Measurements from ENCODE around the gene APAF1.
"Not testable (repeated sequence)": the region's sequence is repeated elsewhere in the genome, so short reads cannot be mapped to it uniquely, and the experiment has no call there.

Gene APAF1

GRCh38 chr12:98597313-98597712, 47.8 kb upstream of the APAF1 start:
- H3K4me1 ChIP-seq (ENCODE audit: control insufficient read depth, insufficient read depth, low read length); H3K9me3 ChIP-seq (ENCODE audit: control insufficient read depth, insufficient read depth, low read depth, low read length); POLR2A ChIA-PET; H3K27ac ChIP-seq (ENCODE audit: extremely low read depth, low read depth, low read length); H3K4me3 ChIP-seq (ENCODE audit: low read depth, low read length): not testable (repeated sequence)
- CTCF ChIA-PET, result interaction anchor here (0.6 to 1.0 kb wide), 3 partner anchors 17 to 56 kb away, joined by 3 read pairs; no protein-coding TSS in a partner anchor
- peak; percentile 72 for TF ChIP-seq ZNF121 (tag by site-specific recombination; IDR thresholded peaks at IDR 0.05)
- peaks cover 62 to 72% of the 10 kb centered on the region in 2 experiments for H3K36me3 ChIP-seq (ENCODE audit: control insufficient read depth in 2 of 2, insufficient read depth in 1 of 2, low read length in 2 of 2)

DNA sequence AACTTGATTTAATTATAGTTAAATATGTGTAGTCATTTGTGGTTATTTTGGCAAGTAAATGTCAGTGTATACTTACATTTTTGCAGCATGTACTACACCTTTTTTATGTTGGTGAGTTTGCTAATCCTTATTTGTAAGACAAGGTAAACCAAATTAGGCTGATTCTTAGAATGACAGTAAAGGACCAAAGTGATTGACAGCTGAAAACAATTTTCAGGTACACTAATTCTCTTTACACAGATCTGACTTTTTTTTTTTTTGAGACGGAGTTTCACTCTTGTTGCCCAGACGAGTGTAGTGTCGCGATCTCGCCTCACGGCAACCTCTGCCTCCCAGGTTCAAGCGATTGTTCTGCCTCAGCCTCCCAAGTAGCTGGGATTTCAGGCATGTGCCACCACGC, 43.2 kb upstream of the APAF1 start:
- Histone ChIP-seq H3K36me3 (ENCODE audit: control insufficient read depth in 2 of 2, insufficient read depth in 1 of 2, low read length in 2 of 2) (peaks cover 76 to 77% of the 10 kb centered on the region in 2 experiments), H3K27ac (ENCODE audit: extremely low read depth, low read depth, low read length) (no peak overlapping the region), H3K4me1 (ENCODE audit: control insufficient read depth, insufficient read depth, low read length) (no peaks in the 10 kb centered on the region), H3K9me3 (ENCODE audit: control insufficient read depth, insufficient read depth, low read depth, low read length) (no peaks in the 10 kb centered on the region), H3K4me3 (ENCODE audit: low read depth, low read length) (no peak overlapping the region)
- POLR2A ChIA-PET, result interaction anchor here (1.6 kb wide), 1 partner anchor 8 kb away, joined by 10 read pairs; the partner anchor contains the start of gene SLC25A3
- no peak for TF ChIP-seq ZNF423 (tag by site-specific recombination; IDR thresholded peaks at IDR 0.05)
- TF ChIP-seq ZNF19 (tag by site-specific recombination; IDR thresholded peaks at IDR 0.05; ENCODE audit: low read depth), result no peak
- TF ChIP-seq RBAK (tag by site-specific recombination; IDR thresholded peaks at IDR 0.05), result no peak
- no peak for TF ChIP-seq ZNF133 (tag by site-specific recombination; IDR thresholded peaks at IDR 0.05)
- TF ChIP-seq, protein P1, sequence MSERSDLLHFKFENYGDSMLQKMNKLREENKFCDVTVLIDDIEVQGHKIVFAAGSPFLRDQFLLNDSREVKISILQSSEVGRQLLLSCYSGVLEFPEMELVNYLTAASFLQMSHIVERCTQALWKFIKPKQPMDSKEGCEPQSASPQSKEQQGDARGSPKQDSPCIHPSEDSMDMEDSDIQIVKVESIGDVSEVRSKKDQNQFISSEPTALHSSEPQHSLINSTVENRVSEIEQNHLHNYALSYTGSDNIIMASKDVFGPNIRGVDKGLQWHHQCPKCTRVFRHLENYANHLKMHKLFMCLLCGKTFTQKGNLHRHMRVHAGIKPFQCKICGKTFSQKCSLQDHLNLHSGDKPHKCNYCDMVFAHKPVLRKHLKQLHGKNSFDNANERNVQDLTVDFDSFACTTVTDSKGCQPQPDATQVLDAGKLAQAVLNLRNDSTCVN (tag by site-specific recombination; optimal IDR thresholded peaks at IDR 0.05), result no peak
- no peak for TF ChIP-seq ZNF747 (tag by site-specific recombination; IDR thresholded peaks at IDR 0.05)
- TF ChIP-seq OSR2 (tag by site-specific recombination; IDR thresholded peaks at IDR 0.05), result no peak
- TF ChIP-seq BCL6B (tag by site-specific recombination; IDR thresholded peaks at IDR 0.05), result no peak
- TF ChIP-seq, protein P2, sequence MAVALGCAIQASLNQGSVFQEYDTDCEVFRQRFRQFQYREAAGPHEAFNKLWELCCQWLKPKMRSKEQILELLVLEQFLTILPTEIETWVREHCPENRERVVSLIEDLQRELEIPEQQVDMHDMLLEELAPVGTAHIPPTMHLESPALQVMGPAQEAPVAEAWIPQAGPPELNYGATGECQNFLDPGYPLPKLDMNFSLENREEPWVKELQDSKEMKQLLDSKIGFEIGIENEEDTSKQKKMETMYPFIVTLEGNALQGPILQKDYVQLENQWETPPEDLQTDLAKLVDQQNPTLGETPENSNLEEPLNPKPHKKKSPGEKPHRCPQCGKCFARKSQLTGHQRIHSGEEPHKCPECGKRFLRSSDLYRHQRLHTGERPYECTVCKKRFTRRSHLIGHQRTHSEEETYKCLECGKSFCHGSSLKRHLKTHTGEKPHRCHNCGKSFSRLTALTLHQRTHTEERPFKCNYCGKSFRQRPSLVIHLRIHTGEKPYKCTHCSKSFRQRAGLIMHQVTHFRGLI (tag by site-specific recombination; IDR thresholded peaks at IDR 0.05), result no peak
- no peak for TF ChIP-seq ZNF677 (tag by site-specific recombination; IDR thresholded peaks at IDR 0.05)
- CTCF ChIA-PET, result interaction anchor here (0.6 to 1.6 kb wide), 2 partner anchors 35 to 52 kb away, joined by 3 to 4 read pairs; no protein-coding TSS in a partner anchor

DNA sequence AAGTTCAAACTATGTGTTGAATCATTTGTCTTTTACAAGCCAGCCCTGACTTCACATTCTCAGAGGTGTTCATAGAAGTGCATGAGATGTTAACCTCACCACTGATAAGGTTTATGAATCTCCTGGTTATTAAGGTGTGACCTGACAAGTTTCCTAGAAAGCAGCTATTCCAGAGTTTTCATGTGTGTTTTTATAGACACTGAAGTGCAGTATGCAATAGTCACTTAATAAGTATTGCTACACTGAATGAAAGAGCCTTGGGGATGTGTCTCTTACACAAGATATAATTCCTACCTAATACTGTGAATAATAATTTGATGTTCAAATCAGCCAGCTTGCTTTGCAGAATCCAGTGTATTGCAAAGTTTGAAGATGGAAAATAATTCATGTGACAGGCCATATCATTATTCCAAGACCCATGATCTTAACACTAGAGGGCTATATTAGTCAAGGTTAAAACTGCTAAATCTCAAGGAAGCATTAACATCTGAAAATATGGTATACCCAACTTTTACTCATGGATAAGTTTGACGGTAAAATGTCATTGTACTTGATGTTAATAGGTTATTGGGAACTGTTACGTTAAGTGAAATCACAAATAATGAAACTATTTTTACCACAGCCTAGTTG, 38.6 kb upstream of the APAF1 start:
- H3K4me3 ChIP-seq (ENCODE audit: low read depth, low read length), result no peak overlapping the region
- CTCF ChIA-PET, result interaction anchor here (0.9 to 2.2 kb wide), 4 partner anchors 43 to 392 kb away, joined by 3 to 6 read pairs (median 3); no protein-coding TSS in a partner anchor
- POLR2A ChIA-PET, result interaction anchor here (1.5 to 1.6 kb wide), 2 partner anchors 11 to 13 kb away, joined by 4 to 6 read pairs; partner anchors contain the start of gene SLC25A3
- peaks cover 31 to 34% of the 10 kb centered on the region in 2 experiments for H3K36me3 ChIP-seq (ENCODE audit: control insufficient read depth in 2 of 2, insufficient read depth in 1 of 2, low read length in 2 of 2)
- H3K27ac ChIP-seq (ENCODE audit: extremely low read depth, low read depth, low read length), result no peak overlapping the region
- no peaks in the 10 kb centered on the region for H3K9me3 ChIP-seq (ENCODE audit: control insufficient read depth, insufficient read depth, low read depth, low read length)
- no peaks in the 10 kb centered on the region for H3K4me1 ChIP-seq (ENCODE audit: control insufficient read depth, insufficient read depth, low read length)
- TF ChIP-seq BCL6B (tag by site-specific recombination; IDR thresholded peaks at IDR 0.05), result peak; percentile 83
- no peak for TF ChIP-seq KLF8 (tag by site-specific recombination; IDR thresholded peaks at IDR 0.05)
- TF ChIP-seq ZNF2 (tag by site-specific recombination; IDR thresholded peaks at IDR 0.05), result no peak
- TF ChIP-seq, protein P3, sequence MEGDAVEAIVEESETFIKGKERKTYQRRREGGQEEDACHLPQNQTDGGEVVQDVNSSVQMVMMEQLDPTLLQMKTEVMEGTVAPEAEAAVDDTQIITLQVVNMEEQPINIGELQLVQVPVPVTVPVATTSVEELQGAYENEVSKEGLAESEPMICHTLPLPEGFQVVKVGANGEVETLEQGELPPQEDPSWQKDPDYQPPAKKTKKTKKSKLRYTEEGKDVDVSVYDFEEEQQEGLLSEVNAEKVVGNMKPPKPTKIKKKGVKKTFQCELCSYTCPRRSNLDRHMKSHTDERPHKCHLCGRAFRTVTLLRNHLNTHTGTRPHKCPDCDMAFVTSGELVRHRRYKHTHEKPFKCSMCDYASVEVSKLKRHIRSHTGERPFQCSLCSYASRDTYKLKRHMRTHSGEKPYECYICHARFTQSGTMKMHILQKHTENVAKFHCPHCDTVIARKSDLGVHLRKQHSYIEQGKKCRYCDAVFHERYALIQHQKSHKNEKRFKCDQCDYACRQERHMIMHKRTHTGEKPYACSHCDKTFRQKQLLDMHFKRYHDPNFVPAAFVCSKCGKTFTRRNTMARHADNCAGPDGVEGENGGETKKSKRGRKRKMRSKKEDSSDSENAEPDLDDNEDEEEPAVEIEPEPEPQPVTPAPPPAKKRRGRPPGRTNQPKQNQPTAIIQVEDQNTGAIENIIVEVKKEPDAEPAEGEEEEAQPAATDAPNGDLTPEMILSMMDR (tag by site-specific recombination; IDR thresholded peaks at IDR 0.05), result 0 out of 2 replicates have a peak, but pooled peaks have one; percentile 8
- TF ChIP-seq ZNF433 (tag by site-specific recombination; IDR thresholded peaks at IDR 0.05; ENCODE audit: low read depth), result no peak
- no peak for TF ChIP-seq ZNF174 (tag by site-specific recombination; IDR thresholded peaks at IDR 0.05)
- TF ChIP-seq ZNF398 (tag by site-specific recombination; IDR thresholded peaks at IDR 0.05), result no peak
- TF ChIP-seq ZNF571 (tag by site-specific recombination; IDR thresholded peaks at IDR 0.05), result no peak
- TF ChIP-seq ZNF654 (tag by site-specific recombination; IDR thresholded peaks at IDR 0.05; ENCODE audit: low read depth), result peak; percentile 42; the same call in 1 of the 2 replicates
- no peak for TF ChIP-seq SP7 (tag by site-specific recombination; IDR thresholded peaks at IDR 0.05)
- no peak for TF ChIP-seq KLF9 (tag by site-specific recombination; IDR thresholded peaks at IDR 0.05; ENCODE audit: low read depth)
- TF ChIP-seq ZNF677 (tag by site-specific recombination; IDR thresholded peaks at IDR 0.05), result no peak
